NCI-H345 treated with DMSO at 0.1 percent for 48 hours (cell line): ENCODE measurements around the gene CASP8AP2.
"Not testable (repeated sequence)": the region's sequence is repeated elsewhere in the genome, so short reads cannot be mapped to it uniquely, and the experiment has no call there.

Source experiments
- DNase-seq: peaks from one replicate; lab custom pipeline; 2025; ENCODE audit not compliant: unreplicated experiment; lab: John Stamatoyannopoulos, UW

Gene CASP8AP2

GRCh38 chr6:89819336-89820130, 10.1 kb upstream of the CASP8AP2 start, which contains the start of gene MDN1:
Gene MDN1 (minus strand): TSS chr6:89819794. CDS start chr6:89819607, 187 bp downstream.
- DNase-seq = peak; percentile 93

- DNase-seq = no peak
These were observed 3.6 kb upstream of the CASP8AP2 start for GRCh38 chr6:89826029-89826528.

GRCh38 chr6:89828475-89828987, 1.1 kb upstream of the CASP8AP2 start:
- DNase-seq = not testable (repeated sequence)

- DNase-seq = no peak
These were observed 650 bp upstream of the CASP8AP2 start for GRCh38 chr6:89828988-89829471.

GRCh38 chr6:89830170-89830809, 610 bp downstream of the CASP8AP2 start:
- DNase-seq = no peak

- DNase-seq = no peak
These were observed 5.5 kb downstream of the CASP8AP2 start for GRCh38 chr6:89834884-89835792.

- no peak for DNase-seq
These were observed 7.1 kb downstream of the CASP8AP2 start for GRCh38 chr6:89836639-89837222.

GRCh38 chr6:89840538-89840937, 10.9 kb downstream of the CASP8AP2 start:
- no peak for DNase-seq

- no peak for DNase-seq
These were observed 12.5 kb downstream of the CASP8AP2 start for GRCh38 chr6:89842228-89842627.

- DNase-seq = no peak
These were observed 13.4 kb downstream of the CASP8AP2 start for GRCh38 chr6:89843070-89843469.

- not testable (repeated sequence) for DNase-seq
These were observed 17.8 kb downstream of the CASP8AP2 start for GRCh38 chr6:89847513-89847912.

- no peak for DNase-seq
These were observed 23.4 kb downstream of the CASP8AP2 start for GRCh38 chr6:89853068-89853467.

GRCh38 chr6:89858041-89858440, 28.4 kb downstream of the CASP8AP2 start:
- no peak for DNase-seq

GRCh38 chr6:89859744-89860143, 30.1 kb downstream of the CASP8AP2 start:
- DNase-seq = no peak

GRCh38 chr6:89862273-89862672, 32.6 kb downstream of the CASP8AP2 start:
- no peak for DNase-seq

- no peak for DNase-seq
These were observed 33.0 kb downstream of the CASP8AP2 start for GRCh38 chr6:89862698-89863097.

- no peak for DNase-seq
These were observed 36.5 kb downstream of the CASP8AP2 start for GRCh38 chr6:89866024-89866678.

- DNase-seq = no peak
These were observed 44.0 kb downstream of the CASP8AP2 start for GRCh38 chr6:89873721-89874120.

- DNase-seq = no peak
These were observed 44.8 kb downstream of the CASP8AP2 start for GRCh38 chr6:89874438-89874837.
